ENCODE data around the gene TXNL4A. TPM values are rescaled to one million over a fixed set of nuclear protein-coding genes. Genes with fewer than 3 reads are reported as not detected.

Gene TXNL4A
- total and polyA plus RNA-seq, 2 donors (not counting 1 experiment from before 2014, with no cell fraction given), result 39.5 to 101 TPM

GRCh38 chr18:79943608-79944125 lies 44.7 kb downstream of the TXNL4A start:
- Histone ChIP-seq H3K36me3 (ENCODE audit: control insufficient read depth, insufficient read depth, low read length) (peaks cover 2% of the 10 kb centered on the region), H4K20me1 (ENCODE audit: control insufficient read depth, extremely low read depth, insufficient read depth, low read length) (no peaks in the 10 kb centered on the region), H3K27ac (ENCODE audit: insufficient read depth, low read length) (no peak overlapping the region), H3K27me3 (ENCODE audit: control insufficient read depth, insufficient read depth, low read length) (no peaks in the 10 kb centered on the region), H3K79me2 (ENCODE audit: control insufficient read depth, insufficient read depth, low read length) (peaks cover 33% of the 10 kb centered on the region), H3K4me3 (replicated peaks in 1 of 4; ENCODE audit: control extremely low read depth in 1 of 4, insufficient read depth in 1 of 4, low read depth in 3 of 4, low read length in 4 of 4) (no peak overlapping the region), H3K4me2 (ENCODE audit: extremely low read depth, insufficient read depth, low read length) (no peak overlapping the region), H3K9ac (ENCODE audit: insufficient read depth, low read length) (no peak overlapping the region), H3K9me3 (ENCODE audit: control insufficient read depth, insufficient read depth, low read depth, low read length) (no peaks in the 10 kb centered on the region), H3K4me1 (ENCODE audit: control insufficient read depth, extremely low read depth, insufficient read depth, low read length) (no peaks in the 10 kb centered on the region), H2AFZ (ENCODE audit: low read length) (no peak overlapping the region)
- TF ChIP-seq EZH2 (IDR thresholded peaks at IDR 0.05; ENCODE audit: low read length, missing control alignments), result no peak
- TF ChIP-seq CTCF (conservative IDR thresholded peaks at IDR 0.05 in 1 of 2, IDR thresholded peaks at IDR 0.05 in 1 of 2; ENCODE audit: low read depth in 1 of 2, low read length in 2 of 2), result no peak
- no peak for DNase-seq (ENCODE audit: low read depth in 2 of 2)

- Histone ChIP-seq H3K27ac (ENCODE audit: insufficient read depth, low read length) (no peak overlapping the region), H3K36me3 (ENCODE audit: control insufficient read depth, insufficient read depth, low read length) (peaks cover 2% of the 10 kb centered on the region), H3K4me1 (ENCODE audit: control insufficient read depth, extremely low read depth, insufficient read depth, low read length) (no peaks in the 10 kb centered on the region), H3K79me2 (ENCODE audit: control insufficient read depth, insufficient read depth, low read length) (peaks cover 29% of the 10 kb centered on the region), H3K9me3 (ENCODE audit: control insufficient read depth, insufficient read depth, low read depth, low read length) (no peaks in the 10 kb centered on the region), H3K9ac (ENCODE audit: insufficient read depth, low read length) (no peak overlapping the region), H3K27me3 (ENCODE audit: control insufficient read depth, insufficient read depth, low read length) (no peaks in the 10 kb centered on the region), H3K4me3 (replicated peaks in 1 of 4; ENCODE audit: control extremely low read depth in 1 of 4, insufficient read depth in 1 of 4, low read depth in 3 of 4, low read length in 4 of 4) (no peak overlapping the region), H2AFZ (ENCODE audit: low read length) (no peak overlapping the region), H4K20me1 (ENCODE audit: control insufficient read depth, extremely low read depth, insufficient read depth, low read length) (no peaks in the 10 kb centered on the region), H3K4me2 (ENCODE audit: extremely low read depth, insufficient read depth, low read length) (no peak overlapping the region)
- TF ChIP-seq EZH2 (IDR thresholded peaks at IDR 0.05; ENCODE audit: low read length, missing control alignments) (no peak), CTCF (conservative IDR thresholded peaks at IDR 0.05 in 1 of 2, IDR thresholded peaks at IDR 0.05 in 1 of 2; ENCODE audit: low read depth in 1 of 2, low read length in 2 of 2) (no peak)
- DNase-seq (ENCODE audit: low read depth in 2 of 2), result no peak
Observed at GRCh38 chr18:79942786-79943607, 45.4 kb downstream of the TXNL4A start.

DNA sequence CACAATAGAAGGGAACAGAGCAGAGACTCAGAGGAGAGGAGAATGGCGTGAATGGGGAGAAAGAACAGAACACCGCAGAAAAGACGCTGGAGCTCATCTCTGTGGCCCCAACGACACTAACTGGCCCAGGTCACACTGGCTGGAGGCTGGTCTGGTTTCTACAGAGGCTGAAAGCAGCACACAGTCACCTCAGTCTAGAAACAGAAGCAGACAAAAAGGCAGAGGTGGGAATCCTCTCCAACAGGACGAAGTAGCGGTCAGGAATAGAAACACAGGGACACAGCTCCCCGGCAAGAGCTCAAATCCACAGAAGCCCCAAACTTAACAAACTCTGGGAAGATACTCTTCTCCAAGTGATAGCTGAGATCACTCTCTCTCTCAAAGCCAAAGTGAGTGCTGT lies 46.2 kb downstream of the TXNL4A start:
- no peaks in the 10 kb centered on the region for H3K27me3 ChIP-seq (ENCODE audit: control insufficient read depth, insufficient read depth, low read length)
- no peak overlapping the region for H2AFZ ChIP-seq (ENCODE audit: low read length)
- TF ChIP-seq EZH2 (IDR thresholded peaks at IDR 0.05; ENCODE audit: low read length, missing control alignments), result no peak
- TF ChIP-seq CTCF (conservative IDR thresholded peaks at IDR 0.05 in 1 of 2, IDR thresholded peaks at IDR 0.05 in 1 of 2; ENCODE audit: low read depth in 1 of 2, low read length in 2 of 2), result no peak
- no peaks in the 10 kb centered on the region for H4K20me1 ChIP-seq (ENCODE audit: control insufficient read depth, extremely low read depth, insufficient read depth, low read length)
- DNase-seq (ENCODE audit: low read depth in 2 of 2), result no peak
- no peaks in the 10 kb centered on the region for H3K9me3 ChIP-seq (ENCODE audit: control insufficient read depth, insufficient read depth, low read depth, low read length)
- no peaks in the 10 kb centered on the region for H3K4me1 ChIP-seq (ENCODE audit: control insufficient read depth, extremely low read depth, insufficient read depth, low read length)
- H3K4me2 ChIP-seq (ENCODE audit: extremely low read depth, insufficient read depth, low read length), result no peak overlapping the region
- H3K9ac ChIP-seq (ENCODE audit: insufficient read depth, low read length), result no peak overlapping the region
- H3K4me3 ChIP-seq (replicated peaks in 1 of 4; ENCODE audit: control extremely low read depth in 1 of 4, insufficient read depth in 1 of 4, low read depth in 3 of 4, low read length in 4 of 4), result no peak overlapping the region
- no peak overlapping the region for H3K27ac ChIP-seq (ENCODE audit: insufficient read depth, low read length)
- peaks cover 30% of the 10 kb centered on the region for H3K79me2 ChIP-seq (ENCODE audit: control insufficient read depth, insufficient read depth, low read length)
- peaks cover 2% of the 10 kb centered on the region for H3K36me3 ChIP-seq (ENCODE audit: control insufficient read depth, insufficient read depth, low read length)

Data from fibroblast of lung (primary cell).